HPDE6-E6E7 (cell line): ENCODE measurements around the gene DRC3.
A peak's percentile ranks its signal among the peaks of the same experiment; 100 is the strongest.
"Not testable (repeated sequence)": the region's sequence is repeated elsewhere in the genome, so short reads cannot be mapped to it uniquely, and the experiment has no call there.

Experiments used
- DNase-seq: peaks from one replicate; pipeline ENCODE4 v3.0.0; 2011; ENCODE audit warnings: missing footprints; ENCODE audit errors: extremely low spot score

The DRC3 gene

DNA sequence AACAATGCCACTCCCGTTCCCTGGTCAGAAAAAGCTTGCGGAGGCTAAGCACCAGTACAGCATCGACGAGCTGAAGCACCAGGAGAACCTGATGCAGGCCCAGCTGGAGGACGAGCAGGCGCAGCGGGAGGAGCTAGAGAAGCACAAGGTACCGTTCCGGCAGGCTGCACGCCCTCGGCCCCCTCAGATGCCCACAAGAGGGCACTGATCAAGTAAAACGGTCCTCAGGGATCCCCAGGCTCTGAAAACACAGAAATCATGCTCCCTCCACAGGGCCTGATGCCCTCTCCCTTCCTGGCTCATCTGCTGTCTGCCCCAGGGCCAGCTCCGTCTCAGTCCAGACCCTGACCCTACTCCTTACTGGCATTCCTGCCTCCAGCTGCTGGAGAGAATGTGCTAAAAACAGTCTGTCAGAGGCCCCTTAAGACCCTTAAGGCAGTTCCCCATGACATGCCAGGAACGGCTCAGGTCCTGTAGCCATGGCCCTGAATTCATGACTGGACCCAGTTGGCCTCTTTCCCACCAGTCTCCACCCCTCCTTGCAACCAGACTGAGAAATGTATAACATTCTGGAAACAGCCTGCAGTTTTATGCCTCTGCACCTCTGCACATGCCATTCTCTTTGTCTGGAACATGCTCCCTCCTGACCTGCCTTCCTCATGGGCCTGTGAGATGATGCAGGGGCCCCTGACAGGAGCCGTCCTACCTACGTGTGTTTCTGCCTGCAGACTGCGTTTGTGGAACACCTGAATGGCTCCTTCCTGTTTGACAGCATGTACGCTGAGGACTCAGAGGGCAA is 21.8 kb downstream of the DRC3 start:
- no peak for DNase-seq

DNA sequence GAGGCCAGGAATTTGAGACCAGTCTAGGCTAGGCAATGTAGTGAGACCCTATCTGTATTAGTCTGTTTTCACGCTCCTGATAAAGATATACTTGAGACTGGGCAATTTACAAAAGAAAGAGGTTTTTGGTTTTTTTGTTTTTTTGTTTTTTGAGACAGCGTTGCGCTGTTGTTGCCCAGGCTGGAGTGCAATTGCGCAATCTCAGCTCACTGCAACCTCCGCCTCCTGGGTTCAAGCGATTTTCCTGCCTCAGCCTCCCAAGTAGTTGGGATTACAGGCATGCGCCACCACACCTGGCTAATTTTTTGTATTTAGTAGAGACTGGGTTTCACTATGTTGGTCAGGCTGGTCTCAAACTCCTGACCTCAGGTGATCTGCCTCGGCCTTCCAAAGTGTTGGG is 23.2 kb downstream of the DRC3 start:
- DNase-seq: not testable (repeated sequence)

DNA sequence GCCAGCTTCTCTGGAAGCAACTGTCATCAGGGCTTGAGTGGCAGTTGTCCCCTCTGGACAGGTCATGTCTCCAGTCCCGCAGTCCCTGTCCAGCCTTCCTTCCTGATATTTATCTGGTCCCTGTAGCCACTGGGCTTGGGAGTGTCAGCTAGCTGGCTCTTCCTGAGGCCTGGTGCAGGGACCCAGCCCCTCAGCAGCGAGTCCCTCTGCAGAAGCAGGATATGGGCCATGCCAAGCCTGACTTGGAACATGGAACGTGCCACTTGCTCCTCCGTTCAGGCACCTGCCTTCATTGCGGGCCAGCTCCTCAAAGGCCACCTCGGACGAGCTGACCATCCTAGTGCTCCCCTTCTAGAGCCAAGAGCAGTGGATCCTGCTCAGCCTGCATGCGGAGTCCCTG is 26.3 kb downstream of the DRC3 start:
- no peak for DNase-seq

DNA sequence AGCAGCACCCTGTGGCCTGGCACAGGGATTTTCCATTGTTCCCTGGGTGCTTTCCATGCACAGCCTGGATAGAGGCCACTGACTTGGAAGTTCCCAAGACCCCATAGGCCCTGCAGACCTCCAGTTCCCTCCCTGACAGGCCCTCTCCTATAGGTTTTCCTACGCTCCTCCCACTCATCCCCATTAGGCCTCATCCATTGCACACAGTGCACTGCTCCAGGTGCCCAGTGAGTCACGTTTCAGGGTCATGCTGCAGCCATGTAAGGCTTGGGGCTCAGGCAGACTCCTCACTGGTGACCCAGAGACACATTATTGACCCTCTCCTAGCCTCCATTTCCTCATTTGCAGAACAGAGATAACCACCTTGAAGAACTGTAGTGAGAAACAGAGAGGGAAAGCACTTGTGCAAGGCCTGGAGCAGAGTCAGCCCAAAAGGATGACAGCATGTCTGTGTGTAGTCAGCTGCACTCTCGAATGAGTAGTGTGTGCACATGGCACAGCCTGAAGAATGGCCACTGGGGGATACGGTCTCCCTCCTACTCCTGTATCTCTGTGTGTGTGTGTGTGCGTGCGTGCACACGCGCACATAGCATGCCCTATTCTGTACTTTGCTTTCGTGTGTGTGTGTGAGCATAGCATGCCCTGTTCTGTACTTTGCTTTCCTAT is 26.8 kb downstream of the DRC3 start:
- DNase-seq: no peak

DNA sequence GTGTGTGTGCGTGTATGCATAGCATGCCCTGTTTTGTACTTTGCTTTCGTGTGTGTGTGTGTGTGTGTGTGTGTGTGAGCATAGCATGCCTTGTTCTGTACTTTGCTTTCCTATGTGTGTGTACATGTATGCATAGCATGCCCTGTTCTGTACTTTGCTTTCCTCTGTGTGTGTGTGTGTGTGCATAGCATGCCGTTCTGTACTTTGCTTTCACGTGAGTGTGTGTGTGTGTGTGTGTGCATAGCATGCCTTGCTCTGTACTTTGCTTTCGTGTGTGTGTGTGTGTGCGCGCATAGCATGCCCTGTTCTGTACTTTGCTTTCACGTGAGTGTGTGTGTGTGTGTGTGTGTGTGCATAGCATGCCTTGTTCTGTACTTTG is 27.4 kb downstream of the DRC3 start:
- DNase-seq: no peak

DNA sequence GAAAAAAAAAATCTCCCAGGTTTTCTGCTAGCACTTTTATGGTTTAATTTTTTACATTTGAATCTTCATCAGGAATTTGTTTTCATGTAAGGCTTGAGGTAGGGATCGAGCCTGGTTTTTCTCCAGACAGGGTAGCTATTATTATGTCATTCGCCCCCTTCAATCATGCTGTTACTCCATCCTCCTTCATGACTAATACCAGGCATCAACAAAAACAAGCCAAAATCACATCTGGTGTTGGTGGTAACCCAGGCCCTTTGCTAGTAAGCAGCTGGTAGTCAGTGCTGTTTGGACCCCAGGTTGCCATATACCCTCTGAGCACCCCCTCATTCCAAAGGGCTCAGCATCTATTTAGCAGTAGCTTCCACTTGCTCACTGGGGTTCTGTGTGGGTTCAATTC is 29.5 kb downstream of the DRC3 start:
- DNase-seq: no peak

DNA sequence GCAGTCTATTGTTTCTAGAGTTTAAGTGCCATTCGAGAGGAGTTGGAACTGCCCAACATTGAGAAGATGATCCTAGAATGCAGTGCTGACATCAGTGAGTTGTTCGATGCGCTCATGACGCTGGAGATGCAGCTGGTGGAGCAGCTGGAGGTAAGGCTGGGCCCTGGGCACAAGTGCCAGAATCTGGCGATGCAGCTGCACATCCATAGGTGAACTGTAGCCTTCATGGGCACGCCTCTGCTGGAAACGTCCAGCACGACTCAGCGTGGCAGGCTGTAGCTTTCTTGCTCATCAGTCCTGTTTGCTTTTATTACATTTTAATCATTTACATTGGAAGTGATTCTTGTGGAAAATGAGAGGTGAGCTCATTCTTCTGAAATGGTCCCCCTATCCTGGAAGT is 31.7 kb downstream of the DRC3 start:
- DNase-seq: no peak

DNA sequence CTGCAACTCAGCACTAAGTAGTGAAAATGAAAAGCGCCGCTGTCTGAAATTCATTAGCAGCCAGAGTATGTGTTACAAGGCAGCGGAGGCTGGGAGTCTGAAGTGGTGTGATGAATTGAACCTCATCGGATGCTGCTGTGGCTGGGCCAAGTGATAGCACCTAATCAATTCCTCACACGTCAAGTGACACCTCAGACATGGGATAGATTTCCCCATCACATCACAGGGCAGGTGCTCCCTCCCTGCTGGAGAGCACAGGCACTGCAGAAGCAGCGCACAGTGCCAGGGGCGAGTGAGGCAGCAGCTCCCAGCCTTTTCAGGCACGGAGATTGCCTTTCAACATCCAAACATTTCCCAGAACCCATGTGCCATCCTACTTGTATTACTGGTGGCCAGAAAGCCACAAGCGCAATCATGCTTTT is 32.2 kb downstream of the DRC3 start:
- DNase-seq: no peak

DNA sequence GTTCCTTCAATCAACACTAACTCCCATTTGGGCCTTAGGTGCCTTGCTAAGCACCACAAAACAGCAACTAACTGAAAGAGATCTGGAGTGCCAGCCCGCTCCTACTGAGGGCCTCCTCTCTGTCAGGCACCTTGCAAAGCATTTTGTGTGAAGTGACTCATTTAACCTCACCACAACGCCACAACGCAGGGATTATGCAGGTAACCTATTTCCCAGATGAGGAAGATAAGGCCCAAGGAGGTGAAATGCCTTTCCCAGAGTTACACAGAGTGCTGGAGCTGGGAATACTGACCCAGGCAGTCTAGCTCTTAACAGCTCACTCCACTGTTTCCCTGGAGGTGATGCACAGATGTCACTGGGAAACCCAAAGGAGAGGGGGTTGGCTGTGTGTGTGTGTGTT is 32.8 kb downstream of the DRC3 start:
- DNase-seq: no peak

DNA sequence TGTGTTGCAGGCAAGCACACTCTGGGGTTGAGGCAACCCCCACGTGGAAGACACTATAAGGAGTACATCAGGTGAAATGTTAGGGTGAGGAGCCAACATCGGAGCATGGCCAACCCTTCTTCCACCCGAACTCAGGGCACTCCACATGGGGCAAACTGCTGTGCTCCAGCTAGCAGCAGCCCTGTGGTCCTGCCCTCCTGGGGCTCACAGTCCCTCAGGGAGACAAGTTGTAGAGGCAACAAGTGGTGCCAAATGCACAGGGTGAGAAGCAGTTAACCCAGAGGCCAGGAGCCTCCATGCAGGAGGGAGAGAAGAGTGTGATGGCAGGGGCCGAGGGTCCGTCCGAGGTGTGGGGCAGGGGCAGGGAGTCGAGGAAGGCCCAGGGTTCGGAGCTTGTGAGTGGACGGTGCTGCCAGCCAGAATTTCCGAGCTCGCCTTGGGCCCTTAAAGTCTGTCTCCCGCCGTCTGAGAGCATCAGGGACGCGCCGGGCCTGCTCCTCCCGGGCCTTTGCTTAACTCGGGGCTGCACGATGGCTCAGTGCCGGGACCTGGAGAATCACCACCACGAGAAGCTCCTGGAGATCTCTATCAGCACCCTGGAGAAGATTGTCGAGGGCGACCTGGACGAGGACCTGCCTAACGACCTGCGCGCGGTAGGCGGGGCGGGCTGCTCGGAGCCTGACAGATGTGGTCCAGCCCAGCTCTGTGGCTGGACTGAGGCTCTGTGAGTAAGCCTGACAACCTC is 34.0 kb downstream of the DRC3 start:
- DNase-seq: no peak

DNA sequence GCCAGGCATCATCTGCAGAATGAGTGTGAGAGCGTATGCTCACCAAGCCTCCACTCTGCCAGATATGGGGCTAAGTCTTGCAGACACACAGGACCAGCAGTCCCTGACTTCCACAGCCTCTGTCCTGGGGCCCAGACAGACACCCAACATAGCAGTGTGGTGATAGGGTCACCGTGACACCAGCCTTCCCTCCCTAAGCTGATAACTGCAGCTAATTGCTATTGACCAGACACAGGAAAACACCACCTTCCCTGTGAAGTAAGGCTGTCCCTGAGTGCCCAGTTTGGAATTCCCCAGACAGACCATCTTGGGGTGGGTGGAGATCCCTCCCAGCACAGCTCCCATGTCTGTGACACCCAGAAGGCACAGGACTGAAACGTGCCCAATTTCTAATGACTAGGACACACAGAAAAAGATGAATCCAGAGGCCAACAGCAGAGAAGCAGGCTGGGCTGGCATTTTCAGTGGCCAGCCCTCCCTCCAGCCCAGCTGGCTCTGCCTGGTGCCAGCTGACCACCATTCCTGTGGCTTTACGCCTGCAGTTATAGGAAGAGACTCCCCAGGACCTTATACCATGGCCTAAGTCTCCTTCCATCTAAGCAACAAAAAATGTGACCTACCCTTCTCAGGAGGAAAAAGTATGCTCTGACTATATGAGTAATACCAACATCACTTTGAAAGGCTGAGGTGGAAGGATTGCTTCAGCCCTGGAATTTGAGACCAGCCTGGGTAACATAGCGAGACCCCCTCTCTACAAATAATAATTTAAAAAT is 36.0 kb downstream of the DRC3 start:
- DNase-seq: peak; percentile 70

DNA sequence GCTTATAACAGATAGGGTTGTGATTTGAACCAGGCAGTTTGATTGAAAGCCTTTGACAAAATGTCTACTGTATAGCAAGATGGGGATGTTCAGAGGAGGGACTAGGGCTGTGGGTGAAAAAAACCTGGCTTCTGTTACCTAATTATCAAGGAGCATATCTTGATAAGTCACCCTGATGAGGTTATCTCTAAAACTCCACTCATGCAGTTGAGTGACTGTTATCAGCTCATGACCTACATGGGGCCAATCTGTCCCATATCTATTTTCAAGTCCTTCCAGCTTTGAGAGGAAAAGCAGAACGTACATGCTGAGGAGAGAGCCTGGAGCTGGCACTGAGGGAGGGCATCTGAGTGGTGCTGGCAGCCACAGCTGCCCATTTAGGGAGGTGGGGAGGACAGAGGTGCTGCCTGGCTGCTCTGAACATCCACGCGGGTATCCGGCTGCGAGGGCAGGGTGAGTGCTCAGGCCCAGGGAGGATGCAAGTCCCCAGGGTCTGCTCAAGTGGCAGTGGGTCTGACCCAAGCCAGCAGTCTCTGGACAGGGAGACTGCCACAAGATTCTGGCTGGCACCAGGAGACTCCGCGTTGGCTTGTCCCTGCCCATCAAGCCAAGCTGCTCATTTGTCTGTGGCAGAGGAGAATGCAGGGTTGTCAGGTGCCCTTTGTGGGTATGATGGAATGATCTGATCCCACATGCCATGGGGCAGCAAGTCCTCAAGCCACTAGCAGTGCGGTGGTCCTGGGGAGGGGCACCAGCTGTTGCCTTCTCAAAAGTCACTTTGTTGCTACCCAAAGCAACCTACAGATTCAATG is 37.2 kb downstream of the DRC3 start:
- DNase-seq: no peak

DNA sequence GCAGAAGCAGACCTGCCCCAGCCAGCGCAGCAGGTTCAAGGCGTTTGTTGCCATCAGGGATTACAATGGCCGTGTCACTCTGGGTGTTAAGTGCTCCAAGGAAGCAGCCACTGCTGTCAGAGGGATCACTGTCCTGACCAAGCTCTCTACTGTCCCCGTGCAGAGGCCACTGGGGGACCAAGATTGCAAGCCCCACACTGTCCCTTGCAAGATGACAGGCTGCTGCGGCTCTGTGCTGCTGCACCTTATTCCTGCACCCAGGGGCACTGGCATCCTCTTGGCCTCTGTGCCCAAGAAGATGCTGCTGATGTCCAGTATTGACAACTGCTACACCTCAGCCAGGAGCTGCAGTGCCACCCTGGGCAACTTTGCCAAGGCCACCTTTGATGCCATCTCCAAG is 38.6 kb downstream of the DRC3 start:
- no peak for DNase-seq

DNA sequence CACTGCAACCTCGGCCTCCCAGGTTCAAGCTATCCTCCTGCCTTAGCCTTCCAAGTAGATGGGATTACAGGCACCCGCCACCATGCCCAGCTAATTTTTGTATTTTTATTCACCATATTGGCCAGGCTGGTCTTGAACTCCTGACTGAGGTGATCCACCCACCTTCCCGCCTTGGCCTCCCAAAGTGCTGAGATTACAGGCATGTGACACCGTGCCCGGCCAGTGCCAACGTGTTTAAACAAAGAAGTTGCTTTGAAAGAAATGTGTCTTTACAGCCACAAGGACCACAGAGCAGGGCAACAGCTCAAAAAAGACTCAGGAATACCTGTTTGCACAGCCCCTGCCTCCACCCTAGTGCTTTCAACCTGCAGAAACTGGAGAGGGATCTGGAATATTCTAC is 41.3 kb downstream of the DRC3 start:
- no peak for DNase-seq

DNA sequence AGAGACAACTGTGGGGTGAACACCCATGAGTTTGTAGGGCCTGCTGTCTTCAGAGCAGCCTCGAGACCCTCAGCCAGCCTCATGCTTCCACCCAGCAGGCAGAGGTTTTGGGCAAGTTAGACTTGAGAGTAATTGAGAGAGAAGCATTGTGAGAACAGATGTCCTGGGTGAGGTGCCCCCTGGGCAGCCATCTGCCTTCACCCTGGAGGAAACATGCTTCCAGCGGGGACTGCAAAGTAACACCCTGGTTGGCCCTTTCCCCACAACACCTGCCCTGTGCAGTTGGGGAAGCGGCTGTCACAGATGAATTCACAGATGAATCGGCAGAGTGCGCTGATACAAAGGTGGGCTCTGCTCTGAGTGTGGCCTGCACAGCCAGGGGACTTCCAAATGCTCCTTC is 42.9 kb downstream of the DRC3 start:
- no peak for DNase-seq

DNA sequence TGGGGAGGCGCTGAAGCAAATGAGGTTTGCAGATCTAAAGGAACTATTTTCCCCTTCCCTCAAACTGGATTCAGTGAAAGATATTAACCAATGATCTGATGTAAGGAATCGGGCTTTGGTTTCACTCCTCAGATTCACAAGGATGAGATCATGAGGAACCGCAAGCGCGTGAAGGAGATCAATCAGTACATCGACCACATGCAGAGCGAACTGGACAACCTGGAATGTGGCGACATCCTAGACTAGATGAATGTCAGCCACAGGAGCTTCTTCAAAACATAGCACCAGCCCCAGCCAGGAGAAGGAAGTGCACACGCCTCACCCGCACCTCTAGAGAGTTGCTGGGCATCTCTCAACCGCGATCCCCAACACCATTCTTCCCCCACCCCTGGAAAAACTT is 43.8 kb downstream of the DRC3 start:
- DNase-seq: no peak

DNA sequence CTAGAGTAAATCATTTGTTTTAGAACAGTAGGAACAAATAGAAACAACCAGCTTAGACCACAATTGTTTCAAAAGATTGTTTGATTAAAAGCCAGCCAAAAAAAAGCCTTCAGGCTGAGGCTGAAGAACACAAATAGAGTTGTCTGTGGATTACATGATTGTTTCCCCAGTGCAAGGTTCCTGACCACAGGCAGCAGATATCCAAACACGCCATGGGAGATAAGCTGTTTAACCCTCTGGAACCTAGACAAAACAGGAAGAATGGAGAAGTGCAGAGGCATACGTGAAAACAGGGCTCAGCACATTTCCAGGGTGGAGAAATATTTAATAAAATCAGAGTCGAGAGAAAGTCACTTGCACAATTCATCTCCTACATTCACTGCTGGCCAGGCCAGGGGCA is 45.3 kb downstream of the DRC3 start:
- DNase-seq: no peak

DNA sequence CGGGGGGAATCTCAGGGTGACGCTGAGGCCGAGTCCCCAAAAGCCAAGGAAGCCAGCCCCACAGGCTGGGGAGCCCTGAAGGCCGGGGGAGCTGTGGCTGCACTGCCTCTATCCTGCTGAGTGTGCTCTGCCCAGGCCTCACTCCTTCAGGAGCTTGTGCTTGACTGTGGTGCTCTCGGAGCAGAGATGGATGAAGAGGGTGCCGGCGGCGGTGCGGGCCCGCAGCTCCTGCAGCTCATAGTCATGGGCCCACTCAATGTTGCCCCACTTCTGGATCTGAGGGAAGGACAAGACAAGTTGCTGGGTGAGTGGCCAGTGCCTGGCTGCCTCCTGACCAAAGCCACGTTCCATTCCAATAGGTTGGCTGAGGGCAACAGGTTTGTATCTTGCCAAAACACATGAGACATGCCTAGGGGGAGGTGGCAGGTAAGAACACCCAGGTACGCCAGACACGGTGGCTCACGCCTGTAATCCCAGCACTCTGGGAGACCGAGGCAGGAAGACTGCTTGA is 45.8 kb downstream of the DRC3 start:
- no peak for DNase-seq

DNA sequence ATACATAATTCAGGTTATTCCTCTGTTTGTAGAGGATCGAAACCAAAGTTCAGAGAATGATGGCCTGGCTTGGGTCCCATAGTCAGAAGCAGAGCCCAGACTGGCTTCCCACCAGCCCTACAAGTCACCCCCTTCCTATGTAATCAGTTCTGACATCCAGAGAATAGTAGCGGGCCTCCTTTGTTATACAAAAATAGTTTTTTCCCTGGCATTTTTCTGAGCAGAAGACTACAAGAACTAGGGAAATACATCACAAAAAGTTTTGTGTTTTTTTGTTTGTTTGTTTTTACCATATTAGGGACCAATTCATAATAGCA is 47.1 kb downstream of the DRC3 start:
- no peak for DNase-seq

DNA sequence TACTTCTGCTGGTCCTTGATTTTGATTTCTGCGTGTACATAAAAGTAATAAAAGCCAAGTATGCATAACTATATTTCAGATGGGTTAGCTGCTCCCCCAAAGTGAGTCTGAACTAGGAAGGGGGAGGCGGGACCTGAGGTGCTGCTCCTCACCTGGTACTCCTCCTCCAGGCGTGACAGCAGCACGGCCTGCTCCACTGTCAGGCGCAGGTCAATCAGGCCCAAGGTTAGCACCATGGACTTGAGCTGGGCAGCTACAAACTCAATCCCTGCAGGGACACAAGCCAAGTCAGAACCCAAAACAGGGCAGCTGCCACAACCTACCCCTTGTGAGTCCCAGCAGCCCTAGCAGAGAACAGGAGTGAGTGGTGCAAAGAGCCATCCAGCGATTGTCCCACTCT is 48.3 kb downstream of the DRC3 start:
- DNase-seq: no peak

DNA sequence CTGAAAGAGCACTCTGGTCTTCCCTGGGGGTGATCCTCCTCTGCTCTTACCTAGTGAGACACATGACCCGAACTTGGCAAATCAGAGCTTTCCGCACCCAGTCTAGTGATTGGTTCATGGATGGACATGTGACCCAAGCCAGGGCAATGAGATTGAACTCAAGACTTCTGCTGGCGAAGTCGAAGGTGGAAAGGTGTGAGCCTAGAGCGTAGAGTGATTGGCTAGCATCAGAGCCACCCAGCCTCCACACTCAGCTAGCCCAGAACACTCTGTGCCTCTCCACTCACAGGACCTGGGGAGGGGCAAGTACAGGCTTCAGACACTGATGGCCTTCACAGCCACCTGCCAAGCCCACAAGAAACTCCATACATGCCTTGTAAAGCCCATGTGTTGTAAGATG is 48.7 kb downstream of the DRC3 start:
- no peak for DNase-seq
